ENCODE data around the gene SMIM22. TPM values are rescaled to one million over a fixed set of nuclear protein-coding genes. Genes with fewer than 3 reads are reported as not detected.

Gene SMIM22
- total and polyA plus RNA-seq, 9 donors = 0.31 to 3.2 (median 0.94) TPM; not detected in 5

- H3K36me3 ChIP-seq (ENCODE audit: control insufficient read depth, insufficient read depth, low read length) = peaks cover 51% of the 10 kb centered on the region
- no peaks in the 10 kb centered on the region for H3K9me3 ChIP-seq (replicated peaks; ENCODE audit: control insufficient read depth, low read depth, low read length)
- DNase-seq = peak; percentile 97
- H3K27ac ChIP-seq (ENCODE audit: low read length) = peak overlapping the region; percentile 29
- peak overlapping the region; percentile 45 for H3K4me3 ChIP-seq (ENCODE audit: low read length)
- H3K4me1 ChIP-seq (ENCODE audit: control insufficient read depth, insufficient read depth, low read length) = peaks cover 20% of the 10 kb centered on the region
- WGBS (ENCODE audit: insufficient coverage) = 0% methylated on average over 43 of the region's 59 CpGs
- no peaks in the 10 kb centered on the region for H3K27me3 ChIP-seq (ENCODE audit: control insufficient read depth, insufficient read depth, low read length)
Observed at GRCh38 chr16:4802659-4803287, 7.6 kb downstream of the SMIM22 start.

GRCh38 chr16:4803401-4803844, 8.3 kb downstream of the SMIM22 start:
- WGBS (ENCODE audit: insufficient coverage) = 63% methylated on average over 4 of the region's 8 CpGs
- DNase-seq = no peak
- H3K27ac ChIP-seq (ENCODE audit: low read length) = no peak overlapping the region
- H3K9me3 ChIP-seq (replicated peaks; ENCODE audit: control insufficient read depth, low read depth, low read length) = no peaks in the 10 kb centered on the region
- H3K36me3 ChIP-seq (ENCODE audit: control insufficient read depth, insufficient read depth, low read length) = peaks cover 49% of the 10 kb centered on the region
- no peaks in the 10 kb centered on the region for H3K27me3 ChIP-seq (ENCODE audit: control insufficient read depth, insufficient read depth, low read length)
- no peak overlapping the region for H3K4me3 ChIP-seq (ENCODE audit: low read length)
- peaks cover 20% of the 10 kb centered on the region for H3K4me1 ChIP-seq (ENCODE audit: control insufficient read depth, insufficient read depth, low read length)

GRCh38 chr16:4803898-4804762, 9.0 kb downstream of the SMIM22 start:
- WGBS (ENCODE audit: insufficient coverage) = 75% methylated on average over 19 of the region's 26 CpGs
- Histone ChIP-seq H3K9me3 (replicated peaks; ENCODE audit: control insufficient read depth, low read depth, low read length) (no peaks in the 10 kb centered on the region), H3K27me3 (ENCODE audit: control insufficient read depth, insufficient read depth, low read length) (no peaks in the 10 kb centered on the region), H3K36me3 (ENCODE audit: control insufficient read depth, insufficient read depth, low read length) (peaks cover 46% of the 10 kb centered on the region), H3K27ac (ENCODE audit: low read length) (no peak overlapping the region), H3K4me3 (ENCODE audit: low read length) (no peak overlapping the region), H3K4me1 (ENCODE audit: control insufficient read depth, insufficient read depth, low read length) (peaks cover 20% of the 10 kb centered on the region)
- no peak for DNase-seq

GRCh38 chr16:4805231-4805630, 10.1 kb downstream of the SMIM22 start:
- no peak overlapping the region for H3K27ac ChIP-seq (ENCODE audit: low read length)
- H3K4me1 ChIP-seq (ENCODE audit: control insufficient read depth, insufficient read depth, low read length) = peaks cover 18% of the 10 kb centered on the region

GRCh38 chr16:4806280-4806679, 11.1 kb downstream of the SMIM22 start:
- no peaks in the 10 kb centered on the region for H3K27me3 ChIP-seq (ENCODE audit: control insufficient read depth, insufficient read depth, low read length)
- DNase-seq = no peak
- H3K36me3 ChIP-seq (ENCODE audit: control insufficient read depth, insufficient read depth, low read length) = peaks cover 45% of the 10 kb centered on the region
- no peaks in the 10 kb centered on the region for H3K9me3 ChIP-seq (replicated peaks; ENCODE audit: control insufficient read depth, low read depth, low read length)
- peaks cover 8% of the 10 kb centered on the region for H3K4me1 ChIP-seq (ENCODE audit: control insufficient read depth, insufficient read depth, low read length)
- no peak overlapping the region for H3K27ac ChIP-seq (ENCODE audit: low read length)
- WGBS (ENCODE audit: insufficient coverage) = 84% methylated on average over 4 of the region's 6 CpGs
- H3K4me3 ChIP-seq (ENCODE audit: low read length) = no peak overlapping the region

More at GRCh38 chr16:4805231-4805630, 10.1 kb downstream of the SMIM22 start:
- Histone ChIP-seq H3K36me3 (ENCODE audit: control insufficient read depth, insufficient read depth, low read length) (peaks cover 45% of the 10 kb centered on the region), H3K27me3 (ENCODE audit: control insufficient read depth, insufficient read depth, low read length) (no peaks in the 10 kb centered on the region), H3K4me3 (ENCODE audit: low read length) (no peak overlapping the region), H3K9me3 (replicated peaks; ENCODE audit: control insufficient read depth, low read depth, low read length) (no peaks in the 10 kb centered on the region)
- 89% methylated on average over 9 of the region's 11 CpGs for WGBS (ENCODE audit: insufficient coverage)
- DNase-seq = no peak

GRCh38 chr16:4811242-4811641, 16.1 kb downstream of the SMIM22 start:
- Histone ChIP-seq H3K27me3 (ENCODE audit: control insufficient read depth, insufficient read depth, low read length) (no peaks in the 10 kb centered on the region), H3K4me1 (ENCODE audit: control insufficient read depth, insufficient read depth, low read length) (no peaks in the 10 kb centered on the region), H3K36me3 (ENCODE audit: control insufficient read depth, insufficient read depth, low read length) (peaks cover 62% of the 10 kb centered on the region), H3K4me3 (ENCODE audit: low read length) (no peak overlapping the region), H3K27ac (ENCODE audit: low read length) (no peak overlapping the region), H3K9me3 (replicated peaks; ENCODE audit: control insufficient read depth, low read depth, low read length) (no peaks in the 10 kb centered on the region)
- no peak for DNase-seq
- WGBS (ENCODE audit: insufficient coverage) = 81% methylated on average over 3 of the region's 3 CpGs

GRCh38 chr16:4811773-4812172, 16.6 kb downstream of the SMIM22 start:
- no peak for DNase-seq

GRCh38 chr16:4813251-4814003, 18.3 kb downstream of the SMIM22 start:
- WGBS (ENCODE audit: insufficient coverage) = 88% methylated on average over 13 of the region's 16 CpGs
- Histone ChIP-seq H3K4me3 (ENCODE audit: low read length) (no peak overlapping the region), H3K36me3 (ENCODE audit: control insufficient read depth, insufficient read depth, low read length) (peaks cover 61% of the 10 kb centered on the region), H3K9me3 (replicated peaks; ENCODE audit: control insufficient read depth, low read depth, low read length) (no peaks in the 10 kb centered on the region), H3K4me1 (ENCODE audit: control insufficient read depth, insufficient read depth, low read length) (no peaks in the 10 kb centered on the region), H3K27ac (ENCODE audit: low read length) (no peak overlapping the region), H3K27me3 (ENCODE audit: control insufficient read depth, insufficient read depth, low read length) (no peaks in the 10 kb centered on the region)
- no peak for DNase-seq

More at GRCh38 chr16:4811773-4812172, 16.6 kb downstream of the SMIM22 start:
- Histone ChIP-seq H3K36me3 (ENCODE audit: control insufficient read depth, insufficient read depth, low read length) (peaks cover 58% of the 10 kb centered on the region), H3K27ac (ENCODE audit: low read length) (no peak overlapping the region), H3K27me3 (ENCODE audit: control insufficient read depth, insufficient read depth, low read length) (no peaks in the 10 kb centered on the region), H3K4me3 (ENCODE audit: low read length) (no peak overlapping the region), H3K4me1 (ENCODE audit: control insufficient read depth, insufficient read depth, low read length) (no peaks in the 10 kb centered on the region), H3K9me3 (replicated peaks; ENCODE audit: control insufficient read depth, low read depth, low read length) (no peaks in the 10 kb centered on the region)
- WGBS (ENCODE audit: insufficient coverage) = 94% methylated on average over 8 of the region's 9 CpGs

- peaks cover 63% of the 10 kb centered on the region for H3K36me3 ChIP-seq (ENCODE audit: control insufficient read depth, insufficient read depth, low read length)
- DNase-seq = no peak
- no peaks in the 10 kb centered on the region for H3K9me3 ChIP-seq (replicated peaks; ENCODE audit: control insufficient read depth, low read depth, low read length)
- H3K27me3 ChIP-seq (ENCODE audit: control insufficient read depth, insufficient read depth, low read length) = no peaks in the 10 kb centered on the region
- H3K4me1 ChIP-seq (ENCODE audit: control insufficient read depth, insufficient read depth, low read length) = no peaks in the 10 kb centered on the region
- no peak overlapping the region for H3K27ac ChIP-seq (ENCODE audit: low read length)
- no peak overlapping the region for H3K4me3 ChIP-seq (ENCODE audit: low read length)
Observed at GRCh38 chr16:4814046-4814445, 18.9 kb downstream of the SMIM22 start.
